ENCODE results near the gene SPO11.

SPO11 gene

GRCh38 chr20:57384953-57385761 is 55.6 kb downstream of the SPO11 start:
- Histone ChIP-seq H3K36me3 (ENCODE audit: insufficient read depth, low read length) (peaks cover 3% of the 10 kb centered on the region; the same call in 1 of the 2 replicates), H3K27ac (no peak overlapping the region), H3K9ac (ENCODE audit: insufficient read length) (no peak overlapping the region), H3K9me3 (ENCODE audit: low read depth, low read length) (no peaks in the 10 kb centered on the region), H3K4me3 (no peak overlapping the region)
- TF ChIP-seq EZH2 (IDR thresholded peaks at IDR 0.05): no peak
- no peak for TF ChIP-seq FOXP2 (optimal IDR thresholded peaks at IDR 0.05; ENCODE audit: control extremely low read depth, extremely low read length, insufficient read depth)
- no peak for TF ChIP-seq POLR2AphosphoS5 (IDR thresholded peaks at IDR 0.05; ENCODE audit: borderline replicate concordance, low read depth, low read length)
- DNase-seq (ENCODE audit: low read depth, low spot score): no peak

- no peak for DNase-seq (ENCODE audit: low read depth, low spot score)
- TF ChIP-seq FOXP2 (optimal IDR thresholded peaks at IDR 0.05; ENCODE audit: control extremely low read depth, extremely low read length, insufficient read depth) (no peak), POLR2AphosphoS5 (IDR thresholded peaks at IDR 0.05; ENCODE audit: borderline replicate concordance, low read depth, low read length) (no peak), EZH2 (IDR thresholded peaks at IDR 0.05) (no peak)
- H3K4me3 ChIP-seq: no peak overlapping the region
- 0 out of 2 replicates have a peak, but pooled peaks cover 3% of the 10 kb centered on the region for H3K36me3 ChIP-seq (ENCODE audit: insufficient read depth, low read length)
- H3K9ac ChIP-seq (ENCODE audit: insufficient read length): no peak overlapping the region
- no peaks in the 10 kb centered on the region for H3K9me3 ChIP-seq (ENCODE audit: low read depth, low read length)
- no peak overlapping the region for H3K27ac ChIP-seq
Observed at GRCh38 chr20:57385940-57386339, 56.3 kb downstream of the SPO11 start.

- DNase-seq (ENCODE audit: low read depth, low spot score): no peak
- 0 out of 2 replicates have a peak, but pooled peaks cover 3% of the 10 kb centered on the region for H3K36me3 ChIP-seq (ENCODE audit: insufficient read depth, low read length)
- no peak overlapping the region for H3K4me3 ChIP-seq
- no peaks in the 10 kb centered on the region for H3K9me3 ChIP-seq (ENCODE audit: low read depth, low read length)
- TF ChIP-seq FOXP2 (optimal IDR thresholded peaks at IDR 0.05; ENCODE audit: control extremely low read depth, extremely low read length, insufficient read depth): no peak
- TF ChIP-seq POLR2AphosphoS5 (IDR thresholded peaks at IDR 0.05; ENCODE audit: borderline replicate concordance, low read depth, low read length): no peak
- TF ChIP-seq EZH2 (IDR thresholded peaks at IDR 0.05): no peak
- H3K9ac ChIP-seq (ENCODE audit: insufficient read length): no peak overlapping the region
- H3K27ac ChIP-seq: no peak overlapping the region
Observed at GRCh38 chr20:57386762-57387161, 57.2 kb downstream of the SPO11 start.

GRCh38 chr20:57387463-57387862 is 57.9 kb downstream of the SPO11 start:
- H3K27ac ChIP-seq: no peak overlapping the region
- H3K9me3 ChIP-seq (ENCODE audit: low read depth, low read length): no peaks in the 10 kb centered on the region
- H3K9ac ChIP-seq (ENCODE audit: insufficient read length): no peak overlapping the region
- no peak overlapping the region for H3K4me3 ChIP-seq
- H3K36me3 ChIP-seq (ENCODE audit: insufficient read depth, low read length): peaks cover 4% of the 10 kb centered on the region; the same call in 1 of the 2 replicates
- no peak for TF ChIP-seq EZH2 (IDR thresholded peaks at IDR 0.05)
- TF ChIP-seq POLR2AphosphoS5 (IDR thresholded peaks at IDR 0.05; ENCODE audit: borderline replicate concordance, low read depth, low read length): no peak
- TF ChIP-seq FOXP2 (optimal IDR thresholded peaks at IDR 0.05; ENCODE audit: control extremely low read depth, extremely low read length, insufficient read depth): no peak
- no peak for DNase-seq (ENCODE audit: low read depth, low spot score)

GRCh38 chr20:57387945-57388371 is 58.4 kb downstream of the SPO11 start:
- peaks cover 9% of the 10 kb centered on the region for H3K36me3 ChIP-seq (ENCODE audit: insufficient read depth, low read length)
- DNase-seq (ENCODE audit: low read depth, low spot score): no peak
- TF ChIP-seq POLR2AphosphoS5 (IDR thresholded peaks at IDR 0.05; ENCODE audit: borderline replicate concordance, low read depth, low read length): no peak
- no peak for TF ChIP-seq EZH2 (IDR thresholded peaks at IDR 0.05)
- 0 out of 2 replicates have a peak overlapping the region, but pooled peaks have one; percentile 16 for H3K27ac ChIP-seq
- no peak overlapping the region for H3K4me3 ChIP-seq
- no peaks in the 10 kb centered on the region for H3K9me3 ChIP-seq (ENCODE audit: low read depth, low read length)
- no peak overlapping the region for H3K9ac ChIP-seq (ENCODE audit: insufficient read length)

- no peak overlapping the region for H3K4me3 ChIP-seq
- TF ChIP-seq FOXP2 (optimal IDR thresholded peaks at IDR 0.05; ENCODE audit: control extremely low read depth, extremely low read length, insufficient read depth) (no peak), POLR2AphosphoS5 (IDR thresholded peaks at IDR 0.05; ENCODE audit: borderline replicate concordance, low read depth, low read length) (no peak), EZH2 (IDR thresholded peaks at IDR 0.05) (no peak)
Observed at GRCh38 chr20:57388953-57389694, 59.5 kb downstream of the SPO11 start.

GRCh38 chr20:57389695-57390603 is 60.3 kb downstream of the SPO11 start:
- DNase-seq (ENCODE audit: low read depth, low spot score): no peak
- Histone ChIP-seq H3K4me3 (no peak overlapping the region), H3K36me3 (ENCODE audit: insufficient read depth, low read length) (peaks cover 29% of the 10 kb centered on the region), H3K27ac (peak overlapping the region; percentile 64), H3K9me3 (ENCODE audit: low read depth, low read length) (no peaks in the 10 kb centered on the region), H3K9ac (ENCODE audit: insufficient read length) (peak overlapping the region; percentile 53)
- TF ChIP-seq POLR2AphosphoS5 (IDR thresholded peaks at IDR 0.05; ENCODE audit: borderline replicate concordance, low read depth, low read length) (no peak), EZH2 (IDR thresholded peaks at IDR 0.05) (no peak), FOXP2 (optimal IDR thresholded peaks at IDR 0.05; ENCODE audit: control extremely low read depth, extremely low read length, insufficient read depth) (no peak)

More at GRCh38 chr20:57388953-57389694, 59.5 kb downstream of the SPO11 start:
- Histone ChIP-seq H3K36me3 (ENCODE audit: insufficient read depth, low read length) (peaks cover 21% of the 10 kb centered on the region), H3K27ac (no peak overlapping the region), H3K9ac (ENCODE audit: insufficient read length) (no peak overlapping the region), H3K9me3 (ENCODE audit: low read depth, low read length) (no peaks in the 10 kb centered on the region)
- no peak for DNase-seq (ENCODE audit: low read depth, low spot score)
